ENCODE results near the gene GLP2R. TPM values are rescaled to one million over a fixed set of nuclear protein-coding genes. Genes with fewer than 3 reads are reported as not detected.

Gene GLP2R
- total and polyA plus RNA-seq, 2 experiments from 2014 or later: not detected

GRCh38 chr17:9913476-9913875 lies 87.8 kb downstream of the GLP2R start:
- no peak overlapping the region for H3K4me3 ChIP-seq
- H3K27ac ChIP-seq (ENCODE audit: low read depth): no peak overlapping the region
- no peaks in the 10 kb centered on the region for H3K27me3 ChIP-seq (ENCODE audit: insufficient read depth)
- H3F3A ChIP-seq (replicated peaks; ENCODE audit: low read depth): no peaks in the 10 kb centered on the region
- H3K4me2 ChIP-seq: no peak overlapping the region
- ATAC-seq: no peak
- no peaks in the 10 kb centered on the region for H3K79me2 ChIP-seq (replicated peaks; ENCODE audit: insufficient read depth)
- H3K9me2 ChIP-seq (ENCODE audit: insufficient read depth): no peaks in the 10 kb centered on the region
- Mint-ChIP-seq H3K9me3 (no peaks in the 10 kb centered on the region; the same call in 2 of the 3 replicates), H3K27ac (no peak overlapping the region), H3K27me3 (ENCODE audit: insufficient read depth, low read depth, poor library complexity) (peaks cover 23% of the 10 kb centered on the region), H3K4me1 (peaks cover 10% of the 10 kb centered on the region; the same call in 2 of the 3 replicates), H3K4me3 (no peak overlapping the region), H3K36me3 (ENCODE audit: low read depth) (no peaks in the 10 kb centered on the region)
- H3K36me3 ChIP-seq (ENCODE audit: insufficient read depth): no peaks in the 10 kb centered on the region
- TF ChIP-seq REST (IDR thresholded peaks at IDR 0.05; ENCODE audit: unreplicated experiment): no peak
- no peak for TF ChIP-seq JUNB (IDR thresholded peaks at IDR 0.05; ENCODE audit: unreplicated experiment)
- TF ChIP-seq EZH2phosphoT487 (IDR thresholded peaks at IDR 0.05; ENCODE audit: unreplicated experiment): no peak
- no peak for TF ChIP-seq NANOG (IDR thresholded peaks at IDR 0.05; ENCODE audit: borderline replicate concordance)
- no peak for TF ChIP-seq ZNF114 (CRISPR knock-in tag; IDR thresholded peaks at IDR 0.05)
- no peak for TF ChIP-seq EZH2 (IDR thresholded peaks at IDR 0.05; ENCODE audit: low read depth, unreplicated experiment)
- TF ChIP-seq CREB1 (CRISPR knock-in tag; IDR thresholded peaks at IDR 0.05; ENCODE audit: low read depth): no peak
- no peak for TF ChIP-seq POLR2AphosphoS5 (IDR thresholded peaks at IDR 0.05; ENCODE audit: low read depth)
- TF ChIP-seq STAT1 (IDR thresholded peaks at IDR 0.05; ENCODE audit: unreplicated experiment): no peak
- no peak for TF ChIP-seq ZNF331 (CRISPR knock-in tag; IDR thresholded peaks at IDR 0.05; ENCODE audit: low read depth)
- TF ChIP-seq CTCF (conservative IDR thresholded peaks at IDR 0.05; ENCODE audit: low read depth in 2 of 2): no peak
- no peak for TF ChIP-seq ETS1 (IDR thresholded peaks at IDR 0.05)
- TF ChIP-seq ZNF462 (CRISPR knock-in tag; IDR thresholded peaks at IDR 0.05): no peak
- no peaks in the 10 kb centered on the region for H4K20me1 ChIP-seq (replicated peaks; ENCODE audit: insufficient read depth)
- H3K4me1 ChIP-seq (ENCODE audit: insufficient read depth): no peaks in the 10 kb centered on the region
- DNase-seq (ENCODE audit: low spot score): no peak
- no peak overlapping the region for H2AFZ ChIP-seq
